Spleen (tissue), 11 donors: ENCODE measurements around the gene IER5. TPM values are rescaled to one million over a fixed set of nuclear protein-coding genes. Genes with fewer than 3 reads are reported as not detected.

Source experiments
- DNase-seq: peaks from one replicate; pipeline ENCODE4 v3.0.0-alpha.2; 2020
- H3K27ac ChIP-seq, 8 donors: fragments of 200-600 bp; sonication (generic) in 7 of 8; 1 replicate in 4 of 8; 2 replicates in 4 of 8; pipeline versions ENCODE4 v1.5.0 to v1.8.0; 2016 to 2021; ENCODE audit warnings: inconsistent platforms in 4 of 8, mild to moderate bottlenecking in 4 of 8, moderate library complexity in 1 of 8
- H3K27me3 ChIP-seq, 7 donors: fragments of 200-600 bp; sonication (generic) in 6 of 7; replicated peaks in 1 of 7; 1 replicate in 4 of 7; 2 replicates in 3 of 7; pipeline versions ENCODE4 v1.5.0 to v1.8.0; 2016 to 2021; ENCODE audit warnings: inconsistent platforms in 3 of 7, mild to moderate bottlenecking in 1 of 7
- H3K36me3 ChIP-seq, 6 donors: fragments of 200-600 bp; sonication (generic) in 5 of 6; 1 replicate in 4 of 6; 2 replicates in 2 of 6; pipeline versions ENCODE4 v1.5.0 to v1.8.0; 2016 to 2021; ENCODE audit warnings: inconsistent platforms in 2 of 6
- H3K4me1 ChIP-seq, 6 donors: fragments of 200-600 bp; sonication (generic) in 5 of 6; 1 replicate in 3 of 6; 2 replicates in 3 of 6; pipeline versions ENCODE4 v1.5.0 to v1.8.0; 2016 to 2021; ENCODE audit warnings: inconsistent platforms in 3 of 6
- H3K4me3 ChIP-seq, 8 donors: fragments of 200-600 bp; sonication (generic) in 7 of 8; 1 replicate in 4 of 8; 2 replicates in 4 of 8; pipeline versions ENCODE4 v1.5.0 to v1.8.0; 2016 to 2021; ENCODE audit warnings: inconsistent platforms in 4 of 8, mild to moderate bottlenecking in 4 of 8, moderate library complexity in 2 of 8
- H3K9me3 ChIP-seq, 8 donors: fragments of 200-600 bp; sonication (generic) in 7 of 8; 1 replicate in 4 of 8; 2 replicates in 4 of 8; pipeline versions ENCODE4 v1.5.0 to v1.8.0; 2016 to 2021; ENCODE audit warnings: inconsistent platforms in 4 of 8
- POLR2A ChIP-seq, 3 donors: fragments of 450-650 bp; IDR thresholded peaks; one replicate each; pipeline ENCODE4 v1.5.1; 2017; ENCODE audit warnings: antibody characterized with exemption in 3 of 3, mild to moderate bottlenecking in 1 of 3
- POLR2AphosphoS5 ChIP-seq, 3 donors: sonication (generic); formaldehyde crosslinking; IDR thresholded peaks; one replicate each; pipeline ENCODE4 v1.5.1; 2017; ENCODE audit warnings: antibody characterized with exemption in 3 of 3
- WGBS, 5 donors: extraction: QIAGEN DNeasy Blood & Tissue Kit in 3 of 5; methylation state at CpG; one replicate each; pipeline versions ENCODE4 v1.1.5 to v1.1.7; 2013 to 2018; 5-methylcytosine and 5-hydroxymethylcytosine counted together
- intact Hi-C: fragments of 100-400 bp; cut with DNase I; formaldehyde crosslinking; loops from one replicate; pipeline ENCODE4 v1.15.0; 2023; ENCODE audit warnings: low total_unique reads
- polyA plus RNA-seq, 3 donors: library from polyadenylated mRNA; stranded (reverse); fragments of 200-250 nt; gene quantifications; one replicate each; pipeline ENCODE4 v1.2.1, GENCODE V29; 2013
- total RNA-seq, 7 donors: library from RNA; depleted of rRNA in 3 of 7; stranded (reverse); fragments of >200 nt in 3 of 7; fragmentation: NEBNext Ultra II Directional in 4 of 7; extraction: Animal tissue kit (Norgen Biotek cat#: 25700) in 4 of 7; gene quantifications; one replicate each; pipeline versions ENCODE4 v1.1.0 to v1.2.1, GENCODE V29; 2016 to 2021
- TF ChIP-seq, protein P1 (sequence below), 11 experiments: fragments of 200-600 bp in 7 of 11; fragments of 450-650 bp in 4 of 11; sonication (generic) in 4 of 11; IDR thresholded peaks in 8 of 11; conservative IDR thresholded peaks in 3 of 11; 1 replicate in 7 of 11; 2 replicates in 4 of 11; pipeline versions ENCODE4 v1.4.0 to v1.8.0; 2016 to 2021; ENCODE audit warnings: antibody characterized with exemption in 11 of 11, inconsistent platforms in 4 of 11, mild to moderate bottlenecking in 1 of 11
- donor health status: healthy with polysubstance abuse.
- donor health status: DM: no; HTN: no; CAD: no; lungs with moderate emphysema.
- donor health status: DM: no; HTN: no; CAD: no.
- donor health status: Bipolar disorder and iron deficiency.
- donor health status: healthy.
- donor health status: DM: no; HTN: no; CAD: no.
- donor health status: DM: yes; HTN: yes; CAD: no.

The IER5 gene
- total and polyA plus RNA-seq, 10 donors: 21.3 to 62.3 (median 36.7) TPM

DNA sequence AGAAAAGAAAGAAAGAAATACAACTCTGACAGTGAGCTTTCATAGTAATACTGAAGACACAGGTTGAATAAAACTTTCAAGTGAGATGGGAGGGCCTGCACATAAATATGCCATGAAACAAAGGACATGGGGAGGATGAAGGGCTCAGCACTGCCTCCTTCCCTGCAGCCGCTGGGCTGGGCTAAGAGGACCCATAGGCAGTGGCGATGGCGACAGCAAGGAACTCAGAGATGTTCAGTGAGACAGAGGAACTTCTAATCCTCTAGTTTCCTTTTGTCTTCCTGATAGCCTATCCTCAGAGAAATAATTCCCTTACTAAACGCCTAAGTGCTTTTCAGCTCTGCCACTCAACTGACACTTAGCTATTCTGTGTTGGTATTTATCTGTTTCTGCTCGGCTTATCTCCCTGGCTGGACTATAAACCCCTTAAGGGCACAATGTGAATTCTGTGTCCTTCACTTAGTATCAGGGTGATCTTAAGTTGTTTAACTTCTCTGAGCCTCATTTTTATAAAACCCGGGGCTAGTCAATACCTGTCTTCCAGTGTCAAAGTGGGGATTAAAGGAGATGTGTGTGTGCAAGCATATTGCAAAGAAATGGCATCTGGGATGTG lies 24.4 kb upstream of the IER5 start:
- no peak overlapping the region for H3K27ac ChIP-seq
- no peak for DNase-seq
- 60 to 79% (median 65%) methylated on average over 6 of the region's 6 CpGs for WGBS, 5 donors
- intact Hi-C loops: no loop called here
- H3K27me3 ChIP-seq: no peaks in the 10 kb centered on the region
- peaks cover 0 to 10% (median 3%) of the 10 kb centered on the region in 6 donors for H3K36me3 ChIP-seq
- H3K9me3 ChIP-seq: peaks cover 0 to 8% (median 5%) of the 10 kb centered on the region in 8 donors
- no peak for TF ChIP-seq POLR2AphosphoS5 (IDR thresholded peaks at IDR 0.05)
- TF ChIP-seq, protein P1, sequence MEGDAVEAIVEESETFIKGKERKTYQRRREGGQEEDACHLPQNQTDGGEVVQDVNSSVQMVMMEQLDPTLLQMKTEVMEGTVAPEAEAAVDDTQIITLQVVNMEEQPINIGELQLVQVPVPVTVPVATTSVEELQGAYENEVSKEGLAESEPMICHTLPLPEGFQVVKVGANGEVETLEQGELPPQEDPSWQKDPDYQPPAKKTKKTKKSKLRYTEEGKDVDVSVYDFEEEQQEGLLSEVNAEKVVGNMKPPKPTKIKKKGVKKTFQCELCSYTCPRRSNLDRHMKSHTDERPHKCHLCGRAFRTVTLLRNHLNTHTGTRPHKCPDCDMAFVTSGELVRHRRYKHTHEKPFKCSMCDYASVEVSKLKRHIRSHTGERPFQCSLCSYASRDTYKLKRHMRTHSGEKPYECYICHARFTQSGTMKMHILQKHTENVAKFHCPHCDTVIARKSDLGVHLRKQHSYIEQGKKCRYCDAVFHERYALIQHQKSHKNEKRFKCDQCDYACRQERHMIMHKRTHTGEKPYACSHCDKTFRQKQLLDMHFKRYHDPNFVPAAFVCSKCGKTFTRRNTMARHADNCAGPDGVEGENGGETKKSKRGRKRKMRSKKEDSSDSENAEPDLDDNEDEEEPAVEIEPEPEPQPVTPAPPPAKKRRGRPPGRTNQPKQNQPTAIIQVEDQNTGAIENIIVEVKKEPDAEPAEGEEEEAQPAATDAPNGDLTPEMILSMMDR (IDR thresholded peaks at IDR 0.05 in 8 of 11, conservative IDR thresholded peaks at IDR 0.05 in 3 of 11): no peak
- no peak for TF ChIP-seq POLR2A (IDR thresholded peaks at IDR 0.05)
- H3K4me1 ChIP-seq: peaks cover 3 to 34% (median 20%) of the 10 kb centered on the region in 6 donors
- no peak overlapping the region for H3K4me3 ChIP-seq

DNA sequence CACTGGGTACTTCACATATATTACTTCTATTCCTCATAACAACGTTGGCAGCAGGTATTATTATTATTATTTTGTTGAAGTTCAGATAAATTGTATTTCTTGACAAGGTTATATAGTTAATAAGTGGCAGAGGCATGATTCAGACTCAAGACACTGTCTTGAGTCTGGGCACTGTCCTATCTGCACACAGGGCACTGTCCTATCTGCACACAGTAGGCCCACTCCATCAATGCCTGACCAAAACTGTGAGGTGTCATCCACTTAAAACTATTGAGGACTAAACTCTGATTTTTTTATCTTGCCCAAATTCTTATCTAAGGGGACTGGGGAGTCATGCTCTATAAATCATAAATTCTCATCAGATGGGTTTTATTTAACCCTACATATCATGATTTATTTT lies 23.8 kb upstream of the IER5 start:
- no peak for TF ChIP-seq POLR2AphosphoS5 (IDR thresholded peaks at IDR 0.05)
- TF ChIP-seq POLR2A (IDR thresholded peaks at IDR 0.05): no peak
- TF ChIP-seq, protein P1 (IDR thresholded peaks at IDR 0.05 in 8 of 11, conservative IDR thresholded peaks at IDR 0.05 in 3 of 11): no peak
- H3K4me3 ChIP-seq: no peak overlapping the region
- H3K4me1 ChIP-seq: peaks cover 3 to 34% (median 20%) of the 10 kb centered on the region in 6 donors
- DNase-seq: no peak
- H3K36me3 ChIP-seq: peaks cover 0 to 4% (median 0%) of the 10 kb centered on the region in 6 donors
- no peak overlapping the region for H3K27ac ChIP-seq
- no peaks in the 10 kb centered on the region for H3K27me3 ChIP-seq
- WGBS, 5 donors: 71 to 83% (median 79%) methylated on average over 1 of the region's 1 CpG
- peaks cover 0 to 3% (median under 1%) of the 10 kb centered on the region in 8 donors for H3K9me3 ChIP-seq
- intact Hi-C loops: no loop called here

DNA sequence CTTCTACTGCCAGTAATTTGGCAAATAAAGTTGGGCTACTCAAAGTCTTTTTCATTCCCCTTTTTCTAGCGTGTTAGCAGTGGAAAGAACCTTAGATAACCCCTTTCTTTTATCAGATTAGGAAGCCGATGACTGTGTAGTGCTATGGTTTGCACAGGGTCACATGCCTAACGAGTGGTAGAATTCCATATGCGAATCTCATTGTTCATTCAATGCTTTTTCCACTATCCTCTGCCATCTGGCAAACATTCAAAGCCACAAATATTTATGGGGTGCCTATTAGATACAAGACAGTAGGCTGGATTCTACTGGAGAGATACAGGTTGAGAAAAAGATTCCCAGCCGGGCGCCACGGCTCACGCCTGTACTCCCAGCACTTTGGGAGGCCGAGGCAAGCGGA lies 14.9 kb upstream of the IER5 start:
- WGBS, 5 donors: 75 to 82% (median 78%) methylated on average over 10 of the region's 10 CpGs
- Histone ChIP-seq H3K36me3 (no peaks in the 10 kb centered on the region), H3K27me3 (peaks cover 0 to 14% (median 0%) of the 10 kb centered on the region in 7 donors), H3K27ac (no peak overlapping the region), H3K4me1 (no peaks in the 10 kb centered on the region), H3K4me3 (no peak overlapping the region), H3K9me3 (peaks cover 0 to 8% (median 0%) of the 10 kb centered on the region in 8 donors)
- DNase-seq: no peak
- intact Hi-C loops: no loop called here
- no peak for TF ChIP-seq POLR2AphosphoS5 (IDR thresholded peaks at IDR 0.05)

DNA sequence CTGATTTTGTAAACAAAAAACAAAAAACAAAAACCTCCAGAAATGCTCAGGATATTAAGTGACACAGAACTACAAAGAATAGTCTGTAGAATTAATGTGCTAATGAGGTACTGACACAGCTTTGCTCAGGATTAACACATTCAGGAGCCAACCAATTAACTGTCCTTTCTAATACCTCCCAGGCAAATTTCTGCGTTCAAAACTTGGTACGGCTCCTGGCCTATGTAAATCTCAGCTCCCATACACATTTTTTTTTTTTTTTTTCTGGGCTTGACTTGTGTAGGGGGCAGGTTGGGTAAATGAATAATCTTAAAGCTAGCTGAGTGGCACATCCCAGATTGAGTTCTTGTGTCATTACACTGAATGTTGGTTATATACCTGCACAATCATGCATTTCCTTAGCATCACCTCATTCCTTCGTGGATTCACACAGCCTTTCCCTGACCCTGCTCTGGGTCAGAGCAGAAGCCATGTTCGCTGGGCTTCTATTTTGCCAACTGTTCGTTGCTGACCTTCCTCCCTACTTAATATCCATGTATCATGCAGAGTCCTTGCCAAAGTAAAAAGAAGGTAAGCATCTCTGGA lies 12.6 kb upstream of the IER5 start:
- DNase-seq: no peak
- 80 to 89% (median 88%) methylated on average over 5 of the region's 5 CpGs for WGBS, 5 donors
- Histone ChIP-seq H3K9me3 (peaks cover 0 to 8% (median 0%) of the 10 kb centered on the region in 8 donors), H3K27me3 (peaks cover 0 to 15% (median 0%) of the 10 kb centered on the region in 7 donors), H3K27ac (no peak overlapping the region), H3K4me1 (peaks cover 0 to 7% (median 0%) of the 10 kb centered on the region in 6 donors), H3K4me3 (no peak overlapping the region), H3K36me3 (no peaks in the 10 kb centered on the region)
- intact Hi-C loops: no loop called here
- TF ChIP-seq POLR2AphosphoS5 (IDR thresholded peaks at IDR 0.05) (no peak), POLR2A (IDR thresholded peaks at IDR 0.05) (no peak)
- TF ChIP-seq, protein P1 (IDR thresholded peaks at IDR 0.05 in 8 of 11, conservative IDR thresholded peaks at IDR 0.05 in 3 of 11): no peak
